ENCODE data around the gene KIF20B.
"Not testable (repeated sequence)": the region's sequence is repeated elsewhere in the genome, so short reads cannot be mapped to it uniquely, and the experiment has no call there.

The KIF20B gene

GRCh38 chr10:89684604-89685003 lies 16.8 kb upstream of the KIF20B start:
- DNase-seq (ENCODE audit: low spot score), result no peak

- no peak for DNase-seq (ENCODE audit: low spot score)
These were observed 15.5 kb upstream of the KIF20B start for GRCh38 chr10:89685936-89686335.

- no peak for DNase-seq (ENCODE audit: low spot score)
These were observed 11.4 kb upstream of the KIF20B start for GRCh38 chr10:89690027-89690426.

GRCh38 chr10:89692416-89692815 lies 9.0 kb upstream of the KIF20B start:
- no peak for DNase-seq (ENCODE audit: low spot score)

- DNase-seq (ENCODE audit: low spot score), result no peak
These were observed 8.2 kb upstream of the KIF20B start for GRCh38 chr10:89693176-89693575.

- no peak for DNase-seq (ENCODE audit: low spot score)
These were observed 6.1 kb upstream of the KIF20B start for GRCh38 chr10:89695307-89695706.

- no peak for DNase-seq (ENCODE audit: low spot score)
These were observed 3.4 kb upstream of the KIF20B start for GRCh38 chr10:89697946-89698345.

GRCh38 chr10:89699581-89700064 lies 1.8 kb upstream of the KIF20B start:
- no peak for DNase-seq (ENCODE audit: low spot score)

GRCh38 chr10:89700923-89701241 lies 508 bp upstream of the KIF20B start:
- DNase-seq (ENCODE audit: low spot score), result no peak

- DNase-seq (ENCODE audit: low spot score), result peak; percentile 68
These were observed 711 bp downstream of the KIF20B start for GRCh38 chr10:89702121-89702480.

GRCh38 chr10:89705466-89705865 lies 4.1 kb downstream of the KIF20B start:
- no peak for DNase-seq (ENCODE audit: low spot score)

- DNase-seq (ENCODE audit: low spot score), result no peak
These were observed 4.6 kb downstream of the KIF20B start for GRCh38 chr10:89706011-89706410.

GRCh38 chr10:89707372-89707771 lies 6.0 kb downstream of the KIF20B start:
- DNase-seq (ENCODE audit: low spot score), result no peak

- no peak for DNase-seq (ENCODE audit: low spot score)
These were observed 9.4 kb downstream of the KIF20B start for GRCh38 chr10:89710753-89711152.

- no peak for DNase-seq (ENCODE audit: low spot score)
These were observed 33.2 kb downstream of the KIF20B start for GRCh38 chr10:89734616-89735015.

GRCh38 chr10:89738551-89739209 lies 37.3 kb downstream of the KIF20B start:
- no peak for DNase-seq (ENCODE audit: low spot score)

GRCh38 chr10:89741126-89741762 lies 39.9 kb downstream of the KIF20B start:
- no peak for DNase-seq (ENCODE audit: low spot score)

GRCh38 chr10:89744026-89744425 lies 42.6 kb downstream of the KIF20B start:
- DNase-seq (ENCODE audit: low spot score), result peak; percentile 4

- DNase-seq (ENCODE audit: low spot score), result no peak
These were observed 44.5 kb downstream of the KIF20B start for GRCh38 chr10:89745903-89746302.

- no peak for DNase-seq (ENCODE audit: low spot score)
These were observed 49.1 kb downstream of the KIF20B start for GRCh38 chr10:89750441-89750840.

GRCh38 chr10:89755374-89755773 lies 54.0 kb downstream of the KIF20B start:
- DNase-seq (ENCODE audit: low spot score), result no peak

GRCh38 chr10:89759531-89759930 lies 58.1 kb downstream of the KIF20B start:
- no peak for DNase-seq (ENCODE audit: low spot score)

- DNase-seq (ENCODE audit: low spot score), result not testable (repeated sequence)
These were observed 62.3 kb downstream of the KIF20B start for GRCh38 chr10:89763671-89764070.

GRCh38 chr10:89771684-89772083 lies 70.3 kb downstream of the KIF20B start:
- no peak for DNase-seq (ENCODE audit: low spot score)
